ENCODE data around the gene PDE7B. TPM values are rescaled to one million over a fixed set of nuclear protein-coding genes. Genes with fewer than 3 reads are reported as not detected.
"Not testable (repeated sequence)": the region's sequence is repeated elsewhere in the genome, so short reads cannot be mapped to it uniquely, and the experiment has no call there.

PDE7B gene
- total RNA-seq, 1 experiment from 2014 or later: not detected

GRCh38 chr6:136213853-136214252 lies 362.4 kb downstream of the PDE7B start:
- no peak for DNase-seq (ENCODE audit: low spot score)
- ChIA-PET CTCF (no interaction called here), POLR2A (ENCODE audit: low non-redundant PET) (no interaction called here)
- H3K9me3 ChIP-seq (ENCODE audit: low read depth, low read length, poor library complexity, severe bottlenecking): no peaks in the 10 kb centered on the region
- no peaks in the 10 kb centered on the region for H3K4me1 ChIP-seq (ENCODE audit: insufficient read depth, low read length, poor library complexity, severe bottlenecking)
- H3K36me3 ChIP-seq (ENCODE audit: insufficient read depth, low read length, poor library complexity, severe bottlenecking): no peaks in the 10 kb centered on the region
- no TSS peak for BruUV-seq (replicated peaks)
- H3K27me3 ChIP-seq (replicated peaks; ENCODE audit: insufficient read depth, low read depth, low read length, poor library complexity): no peaks in the 10 kb centered on the region
- TF ChIP-seq EZH2 (IDR thresholded peaks at IDR 0.05; ENCODE audit: borderline replicate concordance, low read depth, low read length, poor library complexity, severe bottlenecking): no peak
- TF ChIP-seq CTCF (conservative IDR thresholded peaks at IDR 0.05; ENCODE audit: low read depth, low read length): no peak
- H3K27ac ChIP-seq (ENCODE audit: low read depth, low read length, poor library complexity, severe bottlenecking): no peak overlapping the region
- intact Hi-C loops (cut with micrococcal nuclease; ENCODE audit: unreplicated experiment): no loop called here
- no peak overlapping the region for H3K4me3 ChIP-seq (ENCODE audit: low read depth, low read length, poor library complexity, severe bottlenecking)

GRCh38 chr6:136216503-136217401 lies 365.3 kb downstream of the PDE7B start:
- H3K4me1 ChIP-seq (ENCODE audit: insufficient read depth, low read length, poor library complexity, severe bottlenecking): no peaks in the 10 kb centered on the region
- TF ChIP-seq EZH2 (IDR thresholded peaks at IDR 0.05; ENCODE audit: borderline replicate concordance, low read depth, low read length, poor library complexity, severe bottlenecking): no peak
- no peak for TF ChIP-seq CTCF (conservative IDR thresholded peaks at IDR 0.05; ENCODE audit: low read depth, low read length)
- H3K4me3 ChIP-seq (ENCODE audit: low read depth, low read length, poor library complexity, severe bottlenecking): no peak overlapping the region
- intact Hi-C loops (cut with micrococcal nuclease; ENCODE audit: unreplicated experiment): no loop called here
- ChIA-PET POLR2A (ENCODE audit: low non-redundant PET) (no interaction called here), CTCF (no interaction called here)
- no peak overlapping the region for H3K27ac ChIP-seq (ENCODE audit: low read depth, low read length, poor library complexity, severe bottlenecking)
- no peaks in the 10 kb centered on the region for H3K36me3 ChIP-seq (ENCODE audit: insufficient read depth, low read length, poor library complexity, severe bottlenecking)
- no peaks in the 10 kb centered on the region for H3K27me3 ChIP-seq (replicated peaks; ENCODE audit: insufficient read depth, low read depth, low read length, poor library complexity)
- H3K9me3 ChIP-seq (ENCODE audit: low read depth, low read length, poor library complexity, severe bottlenecking): no peaks in the 10 kb centered on the region
- no TSS peak for BruUV-seq (replicated peaks)
- no peak for DNase-seq (ENCODE audit: low spot score)

GRCh38 chr6:136224974-136225373 lies 373.5 kb downstream of the PDE7B start:
- BruUV-seq (replicated peaks); H3K27ac ChIP-seq (ENCODE audit: low read depth, low read length, poor library complexity, severe bottlenecking); H3K9me3 ChIP-seq (ENCODE audit: low read depth, low read length, poor library complexity, severe bottlenecking); DNase-seq (ENCODE audit: low spot score); H3K4me3 ChIP-seq (ENCODE audit: low read depth, low read length, poor library complexity, severe bottlenecking); POLR2A ChIA-PET (ENCODE audit: low non-redundant PET); H3K36me3 ChIP-seq (ENCODE audit: insufficient read depth, low read length, poor library complexity, severe bottlenecking); H3K4me1 ChIP-seq (ENCODE audit: insufficient read depth, low read length, poor library complexity, severe bottlenecking); H3K27me3 ChIP-seq (replicated peaks; ENCODE audit: insufficient read depth, low read depth, low read length, poor library complexity); CTCF ChIA-PET: not testable (repeated sequence)
- intact Hi-C loops (cut with micrococcal nuclease; ENCODE audit: unreplicated experiment): loop anchor here (5.0 to 10.0 kb wide), 3 partner anchors 193 to 773 kb away; no protein-coding TSS in a partner anchor

Measured in A673 (cell line).